Activated T-helper 1 cell treated with anti-CD3 and anti-CD28 coated beads, Interleukin-12 subunit alpha, Interleukin-12 subunit beta, Interleukin-2, Interleukin-4 antibody, amounts not matched to agents 30 ng/mL and 10 ng/mL and 1 ng/mL, durations not matched to agents 14 hours and 24 hours and 36 hours (primary cell): ENCODE results near the gene TMEM218. TPM values are rescaled to one million over a fixed set of nuclear protein-coding genes. Genes with fewer than 3 reads are reported as not detected.

Experiments
- total RNA-seq: library from RNA; stranded (reverse); gene quantifications from 2 replicates; pipeline ENCODE4 v1.2.3, GENCODE V29; 2022

The TMEM218 gene
- total RNA-seq, 1 donor from 2014 or later, result 18.0 TPM

Other genes with a start within 250 kb of the TMEM218 start
- 4.5 and 5.5 TPM in 2 replicates for gene ROBO3, start 246.2 kb downstream of the TMEM218 start, total RNA-seq
- gene ROBO4, start 213.8 kb downstream of the TMEM218 start, total RNA-seq, result not detected in 2 replicates
- gene HEPN1, start 192.4 kb downstream of the TMEM218 start, total RNA-seq, result not detected in 2 replicates
- not detected in 2 replicates for gene HEPACAM, start 175.6 kb downstream of the TMEM218 start, total RNA-seq
- 3.1 and 3.4 TPM in 2 replicates for gene CCDC15, start 157.4 kb downstream of the TMEM218 start, total RNA-seq
- gene SLC37A2, start 48.3 kb downstream of the TMEM218 start, total RNA-seq, result 0.13 and 0.17 TPM in 2 replicates
- not detected in 2 replicates for gene PKNOX2, start 53.1 kb upstream of the TMEM218 start, total RNA-seq